Osteoblast (primary cell): Measurements from ENCODE around the gene PIGK. TPM values are rescaled to one million over a fixed set of nuclear protein-coding genes. Genes with fewer than 3 reads are reported as not detected.

ENCODE experiments used
- DNase-seq: peaks from one replicate; pipeline ENCODE4 v3.0.0; 2011; ENCODE audit warnings: low spot score, mixed read lengths; ENCODE audit not compliant: insufficient read length; ENCODE audit errors: missing footprints
- H2AFZ ChIP-seq: 2 replicates; pipeline ENCODE4 v1.6.0; 2011; ENCODE audit warnings: mild to moderate bottlenecking, low read length
- H3K27ac ChIP-seq: 2 replicates; pipeline ENCODE4 v1.5.1; 2011; ENCODE audit warnings: mild to moderate bottlenecking, low read depth, low read length, moderate library complexity
- H3K27me3 ChIP-seq: 2 replicates; pipeline ENCODE4 v1.6.0; 2012; ENCODE audit warnings: mild to moderate bottlenecking, control low read depth, inconsistent platforms, low read length, moderate library complexity; ENCODE audit not compliant: insufficient read depth
- H3K36me3 ChIP-seq: 2 replicates; pipeline ENCODE4 v1.5.1; 2011; ENCODE audit warnings: mild to moderate bottlenecking, low read length, control low read depth, moderate library complexity; ENCODE audit not compliant: insufficient read depth
- H3K4me1 ChIP-seq: 2 replicates; pipeline ENCODE4 v1.5.1; 2011; ENCODE audit warnings: mild to moderate bottlenecking, low read length, control low read depth, moderate library complexity; ENCODE audit not compliant: insufficient read depth
- H3K4me2 ChIP-seq: 2 replicates; pipeline ENCODE4 v1.6.0; 2011; ENCODE audit warnings: mild to moderate bottlenecking, low read length; ENCODE audit not compliant: insufficient read depth
- H3K4me3 ChIP-seq: fragments of 200-600 bp; sonication (generic); 3 replicates; pipeline ENCODE4 v1.5.1; 2012; ENCODE audit warnings: mild to moderate bottlenecking, low read length, inconsistent platforms; ENCODE audit not compliant: insufficient read depth
- H3K79me2 ChIP-seq: 2 replicates; pipeline ENCODE4 v1.6.0; 2012; ENCODE audit warnings: mild to moderate bottlenecking, low read length, control low read depth, inconsistent platforms; ENCODE audit not compliant: insufficient read depth
- H3K9me3 ChIP-seq: 2 replicates; pipeline ENCODE4 v1.5.1; 2011; ENCODE audit warnings: low read depth, low read length, control low read depth
- H4K20me1 ChIP-seq: 2 replicates; pipeline ENCODE4 v1.6.0; 2012; ENCODE audit warnings: mild to moderate bottlenecking, low read length, control low read depth; ENCODE audit not compliant: insufficient read depth
- CTCF ChIP-seq: IDR thresholded peaks from 2 replicates; pipeline ENCODE4 v1.5.1; 2011; ENCODE audit warnings: mild to moderate bottlenecking, low read depth, low read length, moderate library complexity; ENCODE audit errors: extremely low read depth
- total RNA-seq: library from RNA; depleted of rRNA; stranded (reverse); fragments of >200 nt; gene quantifications from 2 replicates; pipeline ENCODE4 v1.2.3, GENCODE V29; 2012

PIGK gene
- total RNA-seq, 1 donor, result 46.3 TPM

DNA sequence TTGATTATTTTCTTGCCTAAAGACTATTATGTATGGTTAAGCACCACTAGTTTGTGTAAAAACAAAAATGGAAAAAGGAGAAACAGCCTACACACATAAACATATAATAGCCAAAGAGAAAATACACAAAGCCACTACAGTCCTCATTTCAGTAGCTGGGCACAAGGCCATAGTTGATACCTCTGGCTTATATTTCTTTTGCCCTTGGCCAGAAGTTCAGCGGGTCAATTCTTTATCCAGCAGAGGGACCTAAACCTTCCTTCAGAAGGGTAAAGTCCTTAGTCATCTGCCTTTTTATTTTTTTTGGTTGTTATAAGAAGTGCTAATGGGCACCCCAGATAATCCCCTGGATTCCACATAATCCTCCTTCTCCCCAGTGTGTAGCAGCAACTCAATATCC, 134.1 kb downstream of the PIGK start:
- Histone ChIP-seq H3K27me3 (no peaks in the 10 kb centered on the region), H3K4me2 (no peak overlapping the region), H2AFZ (no peak overlapping the region), H3K79me2 (no peaks in the 10 kb centered on the region), H3K4me3 (no peak overlapping the region), H3K4me1 (no peaks in the 10 kb centered on the region), H3K27ac (no peak overlapping the region), H3K9me3 (no peaks in the 10 kb centered on the region), H4K20me1 (no peaks in the 10 kb centered on the region), H3K36me3 (no peaks in the 10 kb centered on the region)
- no peak for TF ChIP-seq CTCF
- DNase-seq, result no peak

DNA sequence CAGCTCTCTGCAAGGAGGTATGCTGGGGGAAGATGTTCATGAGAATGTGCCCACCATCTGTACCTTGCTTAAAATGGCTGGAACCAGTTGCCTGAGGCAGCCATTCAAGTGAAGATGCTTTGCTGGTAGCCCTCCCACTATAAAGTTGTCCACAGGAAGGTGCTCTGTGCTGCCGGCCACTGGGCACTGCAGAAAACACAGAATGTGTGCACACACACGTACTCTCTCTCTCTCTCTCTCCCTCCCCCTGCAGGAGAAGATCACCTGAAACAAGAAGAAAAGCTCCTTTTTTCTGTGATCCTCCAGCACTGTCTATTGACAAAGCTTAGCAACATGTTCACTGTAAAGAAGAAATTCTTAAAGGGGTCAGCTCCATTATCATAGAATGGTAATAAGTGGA, 134.8 kb downstream of the PIGK start:
- Histone ChIP-seq H3K4me3 (no peak overlapping the region), H3K79me2 (no peaks in the 10 kb centered on the region), H3K36me3 (no peaks in the 10 kb centered on the region), H2AFZ (no peak overlapping the region), H3K27me3 (no peaks in the 10 kb centered on the region), H3K4me1 (no peaks in the 10 kb centered on the region), H3K4me2 (no peak overlapping the region), H4K20me1 (no peaks in the 10 kb centered on the region), H3K9me3 (no peaks in the 10 kb centered on the region), H3K27ac (no peak overlapping the region)
- TF ChIP-seq CTCF, result no peak
- no peak for DNase-seq

- H3K4me2 ChIP-seq, result no peak overlapping the region
- no peaks in the 10 kb centered on the region for H3K4me1 ChIP-seq
- H3K27me3 ChIP-seq, result no peaks in the 10 kb centered on the region
- TF ChIP-seq CTCF, result no peak
- H3K79me2 ChIP-seq, result no peaks in the 10 kb centered on the region
- H3K27ac ChIP-seq, result no peak overlapping the region
- H3K36me3 ChIP-seq, result no peaks in the 10 kb centered on the region
- H4K20me1 ChIP-seq, result no peaks in the 10 kb centered on the region
- H2AFZ ChIP-seq, result no peak overlapping the region
- no peak overlapping the region for H3K4me3 ChIP-seq
- no peaks in the 10 kb centered on the region for H3K9me3 ChIP-seq
- no peak for DNase-seq
These were observed 137.4 kb downstream of the PIGK start for GRCh38 chr1:77081834-77082233.

- no peaks in the 10 kb centered on the region for H3K79me2 ChIP-seq
- no peak overlapping the region for H2AFZ ChIP-seq
- no peak overlapping the region for H3K27ac ChIP-seq
- TF ChIP-seq CTCF, result no peak
- no peaks in the 10 kb centered on the region for H3K36me3 ChIP-seq
- H4K20me1 ChIP-seq, result no peaks in the 10 kb centered on the region
- no peaks in the 10 kb centered on the region for H3K9me3 ChIP-seq
- no peak overlapping the region for H3K4me2 ChIP-seq
- H3K4me3 ChIP-seq, result no peak overlapping the region
- H3K4me1 ChIP-seq, result no peaks in the 10 kb centered on the region
- H3K27me3 ChIP-seq, result no peaks in the 10 kb centered on the region
- DNase-seq, result no peak
These were observed 142.5 kb downstream of the PIGK start for GRCh38 chr1:77076759-77077158.
